GM12878 (cell line): Measurements from ENCODE around the gene ENDOV. TPM values are rescaled to one million over a fixed set of nuclear protein-coding genes. Genes with fewer than 3 reads are reported as not detected.

Source experiments
- ATAC-seq: fragments of 200-7000 bp; cut with Tn5 transposase; 3 replicates; pipeline ENCODE4 v1.9.1; 2020; ENCODE audit warnings: mild to moderate bottlenecking, moderate library complexity
- BruUV-seq: library from RNA; stranded (reverse); fragments of 400-500 nt; replicated peaks from 2 replicates; lab custom pipeline; 2021; lab: Mats Ljungman, UMichigan
- CTCF ChIA-PET: fragments of 300-600 bp; sonication (Branson Sonifier 250); formaldehyde crosslinking; extraction: SDS; loops from one replicate; lab custom pipeline; 2021; ENCODE audit warnings: inconsistent platforms; lab: Yijun Ruan, JAX
- POLR2A ChIA-PET: fragments of 350-600 bp; formaldehyde crosslinking; extraction: SDS; loops from one replicate; lab custom pipeline; 2021; ENCODE audit warnings: inconsistent platforms; lab: Charles Lee
- RAD21 ChIA-PET: fragments of 300-600 bp; sonication (Branson Sonifier 250); formaldehyde crosslinking; loops from one replicate; lab custom pipeline; 2023; ENCODE audit warnings: antibody characterized with exemption; ENCODE audit not compliant: unreplicated experiment; lab: Charles Lee
- SMC1A ChIA-PET: fragments of 300-600 bp; sonication (Branson Sonifier 250); formaldehyde crosslinking; loops from one replicate; lab custom pipeline; 2023; ENCODE audit not compliant: unreplicated experiment, uncharacterized antibody; lab: Charles Lee
- DNase-seq: peaks from one replicate; pipeline ENCODE4 v3.0.0-alpha.2; 2011; ENCODE audit warnings: low read depth, low spot score
- FAIRE-seq: peaks from 3 replicates; lab custom pipeline; 2011; peaks lifted over from hg19 to GRCh38; lab: Jason Lieb, UNC
- H2AFZ ChIP-seq: 2 replicates; pipeline ENCODE4 v1.6.0; 2011; ENCODE audit warnings: low read depth, low read length, control low read depth; ENCODE audit not compliant: control insufficient read depth
- H3K27ac ChIP-seq: 2 replicates; pipeline ENCODE4 v1.5.1; 2011; ENCODE audit warnings: control low read depth; ENCODE audit not compliant: control insufficient read depth, insufficient read depth
- H3K27me3 ChIP-seq, 2 experiments: replicated peaks in 1 of 2; 2 replicates each; pipeline versions ENCODE4 v1.6.0 to v1.6.1; 2011; ENCODE audit warnings: low read length in 1 of 2; ENCODE audit not compliant: control insufficient read depth in 2 of 2, insufficient read depth in 2 of 2
- H3K36me3 ChIP-seq, 2 experiments: 2 replicates each; pipeline ENCODE4 v1.5.1; 2011; ENCODE audit warnings: low read length in 1 of 2; ENCODE audit not compliant: control insufficient read depth in 2 of 2, insufficient read depth in 2 of 2
- H3K4me1 ChIP-seq: 2 replicates; pipeline ENCODE4 v1.6.1; 2011; ENCODE audit warnings: mild to moderate bottlenecking, low read length, moderate library complexity, mixed read lengths; ENCODE audit not compliant: control insufficient read depth, insufficient read depth
- H3K4me2 ChIP-seq: 2 replicates; pipeline ENCODE4 v1.6.0; 2011; ENCODE audit warnings: control low read depth; ENCODE audit not compliant: control insufficient read depth, insufficient read depth
- H3K4me3 ChIP-seq: fragments of 200-600 bp; sonication (generic); 2 replicates; pipeline ENCODE4 v1.5.1; 2016
- H3K79me2 ChIP-seq: 2 replicates; pipeline ENCODE4 v1.6.0; 2011; ENCODE audit warnings: low read length; ENCODE audit not compliant: control insufficient read depth, insufficient read depth
- H3K9ac ChIP-seq: 2 replicates; pipeline ENCODE4 v1.8.0; 2011; ENCODE audit warnings: low read length, control low read depth, mixed read lengths; ENCODE audit not compliant: control insufficient read depth, insufficient read depth
- H3K9me3 ChIP-seq: replicated peaks from 3 replicates; pipeline ENCODE4 v1.5.1; 2011; ENCODE audit warnings: mild to moderate bottlenecking, low read length; ENCODE audit not compliant: control insufficient read depth, insufficient read depth
- H4K20me1 ChIP-seq: 2 replicates; pipeline ENCODE4 v1.6.0; 2011; ENCODE audit not compliant: control insufficient read depth, insufficient read depth
- BRCA1 ChIP-seq: IDR thresholded peaks from 2 replicates; pipeline ENCODE4 v1.6.1; 2011; ENCODE audit warnings: low read depth, low read length, improper control_type of control experiment
- E4F1 ChIP-seq: fragments of 450-650 bp; IDR thresholded peaks from 2 replicates; pipeline ENCODE4 v1.6.1; 2018; ENCODE audit warnings: borderline replicate concordance, mild to moderate bottlenecking; ENCODE audit not compliant: partially characterized antibody
- ESRRA ChIP-seq: IDR thresholded peaks from 2 replicates; pipeline ENCODE4 v1.6.1; 2012; ENCODE audit warnings: mild to moderate bottlenecking, low read length, improper control_type of control experiment
- NFIC ChIP-seq: IDR thresholded peaks from 2 replicates; pipeline ENCODE4 v1.6.1; 2012; ENCODE audit warnings: low read depth, mild to moderate bottlenecking, inconsistent platforms, low read length, moderate library complexity
- NKRF ChIP-seq: fragments of 450-650 bp; conservative IDR thresholded peaks from 2 replicates; pipeline ENCODE4 v1.6.1; 2017; ENCODE audit warnings: mild to moderate bottlenecking, moderate library complexity
- PML ChIP-seq: IDR thresholded peaks from 2 replicates; pipeline ENCODE4 v1.6.1; 2012; ENCODE audit warnings: low read length, inconsistent platforms
- POLR2AphosphoS5 ChIP-seq: IDR thresholded peaks from 2 replicates; pipeline ENCODE4 v1.6.1; 2011; ENCODE audit warnings: mild to moderate bottlenecking, low read length, inconsistent platforms
- SMAD1 ChIP-seq: fragments of 450-650 bp; IDR thresholded peaks from 2 replicates; pipeline ENCODE4 v1.6.1; 2018; ENCODE audit warnings: mild to moderate bottlenecking, low read depth; ENCODE audit not compliant: partially characterized antibody
- TARDBP ChIP-seq: IDR thresholded peaks from 2 replicates; pipeline ENCODE4 v1.6.1; 2016; ENCODE audit warnings: borderline replicate concordance
- ZBTB33 ChIP-seq: fragments of 450-650 bp; IDR thresholded peaks from 2 replicates; pipeline ENCODE4 v1.6.1; 2017; ENCODE audit warnings: mild to moderate bottlenecking
- WGBS: methylation state at CpG from one replicate; pipeline ENCODE4 v1.1.6; 2016; ENCODE audit warnings: low lambda C conversion rate; ENCODE audit not compliant: insufficient replicate concordance, insufficient coverage; ENCODE audit errors: missing lambda C conversion rate; 5-methylcytosine and 5-hydroxymethylcytosine counted together
- in situ Hi-C: fragments of 300-500 bp; cut with MboI; formaldehyde crosslinking; loops from 9 replicates; pipeline ENCODE4 v1.14.3; 2018; ENCODE audit warnings: mixed read lengths
- intact Hi-C: fragments of 100-400 bp; cut with micrococcal nuclease; formaldehyde crosslinking; loops from one replicate; pipeline ENCODE4 v1.14.2; 2022; ENCODE audit not compliant: unreplicated experiment
- polyA plus RNA-seq, 11 experiments: library from polyadenylated mRNA; depleted of rRNA in 4 of 11; unstranded in 6 of 11; stranded (reverse) in 5 of 11; fragments of >200 nt; fragmentation: Nextera tagmentation in 4 of 11; fragmentation: Illumina TruSeq in 1 of 11; extraction: Ambion mirVana in 4 of 11; extraction: Trizol in 1 of 11; gene quantifications; 1 replicate in 1 of 11; 2 replicates in 10 of 11; pipeline versions ENCODE4 v1.2.1 to v1.2.3, GENCODE V29; 2011 to 2016; ENCODE audit warnings: inconsistent platforms in 2 of 11, missing spikeins in 2 of 11, low read depth in 1 of 11
- total RNA-seq, 4 experiments: library from RNA; depleted of rRNA in 3 of 4; stranded (reverse); fragments of >200 nt in 3 of 4; fragmentation: Illumina TruSeq in 1 of 4; extraction: Trizol in 1 of 4; gene quantifications; 2 replicates each; pipeline versions ENCODE4 v1.2.1 to v1.2.3, GENCODE V29; 2013 to 2021

ENDOV gene
- total and polyA plus RNA-seq, 10 of the 15 experiments (the other 5 are each of a cell fraction or from before 2014, with no cell fraction given): 0.63 to 11.9 (median 8.1) TPM

- Histone ChIP-seq H3K36me3 (peaks cover 39 to 61% of the 10 kb centered on the region in 2 experiments), H2AFZ (no peak overlapping the region), H3K4me1 (no peaks in the 10 kb centered on the region), H3K4me2 (no peak overlapping the region), H3K9ac (no peak overlapping the region), H3K9me3 (no peaks in the 10 kb centered on the region), H3K27me3 (no peaks in the 10 kb centered on the region), H4K20me1 (no peaks in the 10 kb centered on the region), H3K4me3 (no peak overlapping the region), H3K27ac (no peak overlapping the region), H3K79me2 (no peaks in the 10 kb centered on the region)
- TF ChIP-seq E4F1 (no peak), BRCA1 (no peak), NFIC (no peak)
- POLR2A ChIA-PET: interaction anchor here (0.6 kb wide), 1 partner anchor 123 kb away, joined by 3 read pairs; no protein-coding TSS in a partner anchor
- DNase-seq: no peak
- intact Hi-C loops: no loop called here
- SMC1A ChIA-PET: no interaction called here
- CTCF ChIA-PET: interaction anchor here (1.9 kb wide), 1 partner anchor 182 kb away, joined by 7 read pairs; no protein-coding TSS in a partner anchor
- RAD21 ChIA-PET: no interaction called here
- 95% methylated on average over 9 of the region's 9 CpGs for WGBS
- no peak for ATAC-seq
- in situ Hi-C loops: no loop called here
- BruUV-seq: no TSS peak
- FAIRE-seq: no peak
Measured at GRCh38 chr17:80377798-80378197, 37.2 kb upstream of the ENDOV start.

- Histone ChIP-seq H3K27ac (no peak overlapping the region), H3K36me3 (peaks cover 37 to 69% of the 10 kb centered on the region in 2 experiments), H3K4me2 (no peak overlapping the region), H3K9ac (no peak overlapping the region), H3K9me3 (no peaks in the 10 kb centered on the region), H3K79me2 (no peaks in the 10 kb centered on the region), H3K4me3 (no peak overlapping the region), H4K20me1 (no peaks in the 10 kb centered on the region), H3K27me3 (no peaks in the 10 kb centered on the region), H2AFZ (no peak overlapping the region), H3K4me1 (no peaks in the 10 kb centered on the region)
- SMC1A ChIA-PET: no interaction called here
- RAD21 ChIA-PET: no interaction called here
- intact Hi-C loops (no loop called here), in situ Hi-C loops (no loop called here)
- WGBS: 94% methylated on average over 9 of the region's 9 CpGs
- POLR2A ChIA-PET: no interaction called here
- TF ChIP-seq POLR2AphosphoS5: no peak
- TF ChIP-seq NKRF: no peak
- no peak for TF ChIP-seq ZBTB33
- TF ChIP-seq PML: no peak
- TF ChIP-seq SMAD1: no peak
- TF ChIP-seq ESRRA: no peak
- TF ChIP-seq TARDBP: no peak
- FAIRE-seq: no peak
- CTCF ChIA-PET: no interaction called here
- no peak for ATAC-seq
- no peak for DNase-seq
- BruUV-seq: no TSS peak
Measured at GRCh38 chr17:80379348-80379747, 35.6 kb upstream of the ENDOV start.
